BE2C (cell line): ENCODE results near the gene SLC6A18.

ENCODE experiments used
- DNase-seq: peaks from one replicate; pipeline ENCODE4 v3.0.0-alpha.2; 2020
- H3K27me3 ChIP-seq: fragments of 250-450 bp; sonication (Bioruptor Pico); 2 replicates; pipeline ENCODE4 v1.5.1; 2020; ENCODE audit warnings: mild to moderate bottlenecking
- H3K36me3 ChIP-seq: fragments of 250-450 bp; sonication (Bioruptor Pico); 2 replicates; pipeline ENCODE4 v1.5.1; 2020; ENCODE audit warnings: mild to moderate bottlenecking
- H3K4me1 ChIP-seq: fragments of 250-450 bp; sonication (Bioruptor Pico); 2 replicates; pipeline ENCODE4 v1.5.1; 2020
- H3K4me3 ChIP-seq: 2 replicates; pipeline ENCODE4 v1.5.1; 2011; ENCODE audit warnings: low read depth, low read length
- H3K9me3 ChIP-seq: fragments of 250-450 bp; sonication (Bioruptor Pico); 2 replicates; pipeline ENCODE4 v1.5.1; 2020
- CTCF ChIP-seq: IDR thresholded peaks from 2 replicates; pipeline ENCODE4 v1.5.1; 2012; ENCODE audit warnings: mild to moderate bottlenecking, low read depth, low read length

Gene SLC6A18

GRCh38 chr5:1203968-1204692, 21.1 kb upstream of the SLC6A18 start:
- TF ChIP-seq CTCF: no peak

GRCh38 chr5:1204693-1205242, 20.4 kb upstream of the SLC6A18 start:
- Histone ChIP-seq H3K4me1 (peaks cover 17% of the 10 kb centered on the region), H3K27me3 (no peaks in the 10 kb centered on the region), H3K4me3 (no peak overlapping the region), H3K36me3 (no peaks in the 10 kb centered on the region), H3K9me3 (no peaks in the 10 kb centered on the region)
- TF ChIP-seq CTCF: peak; percentile 68
- peak; percentile 47 for DNase-seq

More at GRCh38 chr5:1203968-1204692, 21.1 kb upstream of the SLC6A18 start:
- Histone ChIP-seq H3K9me3 (no peaks in the 10 kb centered on the region), H3K4me3 (no peak overlapping the region), H3K27me3 (no peaks in the 10 kb centered on the region), H3K36me3 (no peaks in the 10 kb centered on the region), H3K4me1 (peaks cover 21% of the 10 kb centered on the region)
- DNase-seq: no peak

- no peak for TF ChIP-seq CTCF
- no peaks in the 10 kb centered on the region for H3K27me3 ChIP-seq
- DNase-seq: no peak
- no peaks in the 10 kb centered on the region for H3K9me3 ChIP-seq
- peaks cover 11% of the 10 kb centered on the region for H3K4me1 ChIP-seq
- H3K36me3 ChIP-seq: no peaks in the 10 kb centered on the region
- H3K4me3 ChIP-seq: no peak overlapping the region
Observed at GRCh38 chr5:1205255-1206180, 19.7 kb upstream of the SLC6A18 start.

DNA sequence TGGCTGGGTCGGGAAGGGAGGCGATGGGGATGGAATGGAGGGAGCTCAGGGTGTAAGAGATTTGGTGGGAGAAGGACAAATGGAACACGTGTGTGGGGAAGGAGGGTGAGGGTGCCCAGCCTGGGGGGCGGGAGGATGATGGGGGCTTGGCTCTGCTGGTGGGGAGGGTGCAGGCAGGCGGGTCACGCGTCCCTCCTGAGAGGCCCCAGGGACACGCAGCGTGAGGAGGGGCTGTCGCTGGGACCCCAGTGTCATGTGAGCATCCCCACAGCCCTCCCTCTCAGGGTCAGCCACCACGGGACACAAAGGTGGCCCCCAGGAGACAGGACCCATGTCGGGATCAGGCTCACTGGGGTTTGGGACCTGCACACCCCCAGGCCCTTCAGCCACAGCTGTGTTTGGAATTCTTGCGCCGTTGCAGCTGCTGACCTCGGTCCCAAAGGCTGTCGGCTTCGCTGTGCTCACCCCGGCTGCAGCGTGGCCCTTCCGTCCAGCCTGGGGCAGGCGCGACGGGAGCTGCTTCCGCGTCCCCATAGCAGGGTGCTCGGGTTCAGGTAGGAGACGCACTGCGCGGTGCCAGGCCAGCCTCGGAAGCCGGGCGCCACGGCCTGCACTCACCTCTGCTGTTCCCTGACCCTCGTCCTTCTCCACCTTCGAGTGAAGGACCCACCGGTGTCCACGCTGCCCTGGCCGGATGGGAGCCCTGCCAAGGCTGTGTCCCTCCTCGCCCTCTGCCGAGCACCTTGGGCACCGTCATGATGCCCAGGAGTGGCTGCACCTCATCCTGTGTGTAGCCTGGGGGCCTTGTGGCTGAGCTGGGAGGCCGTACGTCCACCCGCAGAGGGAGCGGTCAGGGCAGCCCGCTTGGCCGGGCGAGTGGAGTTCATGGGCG, 18.4 kb upstream of the SLC6A18 start:
- Histone ChIP-seq H3K36me3 (no peaks in the 10 kb centered on the region), H3K4me1 (peaks cover 3% of the 10 kb centered on the region; the same call in 1 of the 2 replicates), H3K9me3 (no peaks in the 10 kb centered on the region), H3K4me3 (no peak overlapping the region), H3K27me3 (no peaks in the 10 kb centered on the region)
- DNase-seq: no peak
- no peak for TF ChIP-seq CTCF

- H3K27me3 ChIP-seq: no peaks in the 10 kb centered on the region
- TF ChIP-seq CTCF: no peak
Observed at GRCh38 chr5:1207555-1207954, 17.6 kb upstream of the SLC6A18 start.

More at GRCh38 chr5:1207555-1207954, 17.6 kb upstream of the SLC6A18 start:
- no peak for DNase-seq
- Histone ChIP-seq H3K9me3 (no peaks in the 10 kb centered on the region), H3K4me1 (peaks cover 3% of the 10 kb centered on the region; the same call in 1 of the 2 replicates), H3K36me3 (no peaks in the 10 kb centered on the region), H3K4me3 (no peak overlapping the region)
